ENCODE measurements around the gene DNAJC27. TPM values are rescaled to one million over a fixed set of nuclear protein-coding genes. Genes with fewer than 3 reads are reported as not detected.

The DNAJC27 gene
- polyA plus RNA-seq, 1 of the 3 experiments (the other 2 are of a cell fraction), result 2.4 TPM

- Histone ChIP-seq H3K9ac (no peak overlapping the region), H3K36me3 (replicated peaks in 1 of 2; ENCODE audit: control insufficient read depth in 1 of 2, insufficient read depth in 2 of 2, low read length in 1 of 2) (peaks cover 54 to 76% of the 10 kb centered on the region in 2 experiments), H3K79me2 (ENCODE audit: insufficient read depth) (no peaks in the 10 kb centered on the region), H4K20me1 (ENCODE audit: insufficient read depth) (no peaks in the 10 kb centered on the region), H3K4me3 (ENCODE audit: low read depth in 2 of 2, low read length in 1 of 2) (no peak overlapping the region), H3K27ac (ENCODE audit: low read depth in 2 of 2, low read length in 1 of 2) (no peak overlapping the region), H3K27me3 (ENCODE audit: insufficient read depth) (no peaks in the 10 kb centered on the region), H3K4me2 (no peak overlapping the region), H3K4me1 (ENCODE audit: control insufficient read depth in 1 of 2, insufficient read depth in 2 of 2, low read depth in 1 of 2, low read length in 1 of 2) (no peaks in the 10 kb centered on the region), H3K9me3 (no peaks in the 10 kb centered on the region), H2AFZ (ENCODE audit: low read depth) (no peak overlapping the region), H3F3A (replicated peaks; ENCODE audit: insufficient read depth) (no peaks in the 10 kb centered on the region), H3K9me2 (no peaks in the 10 kb centered on the region)
- CTCF ChIA-PET, result interaction anchor here (0.7 to 1.6 kb wide), 5 partner anchors 8 to 442 kb away, joined by 3 to 5 read pairs (median 3); no protein-coding TSS in a partner anchor
- TF ChIP-seq RXRA (IDR thresholded peaks at IDR 0.05; ENCODE audit: borderline replicate concordance, low read depth), result no peak
- TF ChIP-seq PBX3 (IDR thresholded peaks at IDR 0.05), result no peak
- no peak for TF ChIP-seq YY1 (IDR thresholded peaks at IDR 0.05; ENCODE audit: low read depth)
- TF ChIP-seq GATA2 (CRISPR knock-in tag; IDR thresholded peaks at IDR 0.05), result no peak
- TF ChIP-seq TCF12 (IDR thresholded peaks at IDR 0.05), result no peak
- no peak for TF ChIP-seq MXI1 (IDR thresholded peaks at IDR 0.05; ENCODE audit: low read depth, low read length)
- no peak for TF ChIP-seq MEF2A (IDR thresholded peaks at IDR 0.05; ENCODE audit: borderline replicate concordance, low read depth)
- no peak for TF ChIP-seq NRF1 (IDR thresholded peaks at IDR 0.05; ENCODE audit: low read depth, low read length)
- no peak for TF ChIP-seq EP300 (IDR thresholded peaks at IDR 0.05; ENCODE audit: borderline replicate concordance in 1 of 2, low read depth in 1 of 2, low read length in 1 of 2)
- TF ChIP-seq RAD21 (IDR thresholded peaks at IDR 0.05; ENCODE audit: low read length), result no peak
- TF ChIP-seq JUND (IDR thresholded peaks at IDR 0.05), result no peak
- TF ChIP-seq FOXJ3 (CRISPR knock-in tag; IDR thresholded peaks at IDR 0.05), result no peak
- TF ChIP-seq POLR2AphosphoS5 (IDR thresholded peaks at IDR 0.05; ENCODE audit: low read depth, low read length), result no peak
- no peak for TF ChIP-seq TAF1 (IDR thresholded peaks at IDR 0.05; ENCODE audit: borderline replicate concordance, low read depth, low read length)
- TF ChIP-seq CHD2 (IDR thresholded peaks at IDR 0.05; ENCODE audit: low read length, partially characterized antibody), result no peak
- no peak for DNase-seq
- 96% methylated on average over 6 of the region's 6 CpGs for WGBS (ENCODE audit: low lambda C conversion rate)
- POLR2A ChIA-PET, result interaction anchor here (1.4 kb wide), 1 partner anchor 9 kb away, joined by 4 read pairs; no protein-coding TSS in a partner anchor
Observed at GRCh38 chr2:24948506-24948905, 23.2 kb downstream of the DNAJC27 start.

- Histone ChIP-seq H3K4me3 (ENCODE audit: low read depth in 2 of 2, low read length in 1 of 2) (no peak overlapping the region), H3K9me3 (no peaks in the 10 kb centered on the region), H3K4me2 (no peak overlapping the region), H3K9ac (no peak overlapping the region), H3K36me3 (replicated peaks in 1 of 2; ENCODE audit: control insufficient read depth in 1 of 2, insufficient read depth in 2 of 2, low read length in 1 of 2) (peaks cover 48 to 69% of the 10 kb centered on the region in 2 experiments), H3K9me2 (no peaks in the 10 kb centered on the region), H3K27ac (ENCODE audit: low read depth in 2 of 2, low read length in 1 of 2) (no peak overlapping the region), H3K4me1 (ENCODE audit: control insufficient read depth in 1 of 2, insufficient read depth in 2 of 2, low read depth in 1 of 2, low read length in 1 of 2) (no peaks in the 10 kb centered on the region), H3K27me3 (ENCODE audit: insufficient read depth) (no peaks in the 10 kb centered on the region), H3F3A (replicated peaks; ENCODE audit: insufficient read depth) (no peaks in the 10 kb centered on the region), H2AFZ (ENCODE audit: low read depth) (no peak overlapping the region), H4K20me1 (ENCODE audit: insufficient read depth) (no peaks in the 10 kb centered on the region), H3K79me2 (ENCODE audit: insufficient read depth) (no peaks in the 10 kb centered on the region)
- POLR2A ChIA-PET, result interaction anchor here (1.4 kb wide), 1 partner anchor 8 kb away, joined by 4 read pairs; no protein-coding TSS in a partner anchor
- WGBS (ENCODE audit: low lambda C conversion rate), result 95% methylated on average over 3 of the region's 3 CpGs
- CTCF ChIA-PET, result interaction anchor here (0.6 to 1.6 kb wide), 5 partner anchors 11 to 281 kb away, joined by 3 to 5 read pairs (median 3); no protein-coding TSS in a partner anchor
- no peak for DNase-seq
- TF ChIP-seq NFIC (IDR thresholded peaks at IDR 0.05; ENCODE audit: borderline replicate concordance) (no peak), MXI1 (IDR thresholded peaks at IDR 0.05; ENCODE audit: low read depth, low read length) (no peak), TAF1 (IDR thresholded peaks at IDR 0.05; ENCODE audit: borderline replicate concordance, low read depth, low read length) (no peak), PBX3 (IDR thresholded peaks at IDR 0.05) (no peak)
Observed at GRCh38 chr2:24947561-24948157, 24.1 kb downstream of the DNAJC27 start.
